ENCODE measurements around the gene B3GALT6.
A peak's percentile ranks its signal among the peaks of the same experiment; 100 is the strongest.
"Not testable (repeated sequence)": the region's sequence is repeated elsewhere in the genome, so short reads cannot be mapped to it uniquely, and the experiment has no call there.

The B3GALT6 gene

DNA sequence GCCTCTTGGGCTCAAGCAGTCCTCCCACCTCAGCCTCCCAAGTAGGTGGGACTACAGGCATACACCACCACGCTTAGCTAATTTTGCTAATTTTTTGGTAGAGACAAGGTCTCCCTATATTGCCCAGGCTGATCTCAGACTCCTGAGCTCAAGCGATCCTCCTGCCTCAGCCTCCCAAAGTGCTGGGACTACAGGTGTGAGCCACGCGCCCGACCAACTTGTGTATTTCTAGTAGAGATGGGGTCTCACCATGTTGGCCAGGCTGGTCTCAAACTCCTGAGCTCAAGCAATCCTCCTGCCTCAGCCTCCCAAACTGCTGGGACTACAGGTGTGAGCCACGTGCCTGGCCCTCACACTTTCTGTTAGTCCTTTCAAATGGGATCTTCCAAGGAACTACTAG is 36.3 kb upstream of the B3GALT6 start:
- H3K4me1 ChIP-seq (ENCODE audit: control insufficient read depth, insufficient read depth, low read length, poor library complexity, severe bottlenecking); H3K4me3 ChIP-seq (ENCODE audit: insufficient read depth, low read depth, low read length, poor library complexity, severe bottlenecking); H3K36me3 ChIP-seq (ENCODE audit: control insufficient read depth, insufficient read depth, low read length); H3K27ac ChIP-seq (ENCODE audit: insufficient read depth, low read length, poor library complexity, severe bottlenecking); H3K27me3 ChIP-seq (replicated peaks; ENCODE audit: control insufficient read depth, insufficient read depth, low read length, poor library complexity, severe bottlenecking); H3K9me3 ChIP-seq (ENCODE audit: control insufficient read depth, low read length); DNase-seq: not testable (repeated sequence)

DNA sequence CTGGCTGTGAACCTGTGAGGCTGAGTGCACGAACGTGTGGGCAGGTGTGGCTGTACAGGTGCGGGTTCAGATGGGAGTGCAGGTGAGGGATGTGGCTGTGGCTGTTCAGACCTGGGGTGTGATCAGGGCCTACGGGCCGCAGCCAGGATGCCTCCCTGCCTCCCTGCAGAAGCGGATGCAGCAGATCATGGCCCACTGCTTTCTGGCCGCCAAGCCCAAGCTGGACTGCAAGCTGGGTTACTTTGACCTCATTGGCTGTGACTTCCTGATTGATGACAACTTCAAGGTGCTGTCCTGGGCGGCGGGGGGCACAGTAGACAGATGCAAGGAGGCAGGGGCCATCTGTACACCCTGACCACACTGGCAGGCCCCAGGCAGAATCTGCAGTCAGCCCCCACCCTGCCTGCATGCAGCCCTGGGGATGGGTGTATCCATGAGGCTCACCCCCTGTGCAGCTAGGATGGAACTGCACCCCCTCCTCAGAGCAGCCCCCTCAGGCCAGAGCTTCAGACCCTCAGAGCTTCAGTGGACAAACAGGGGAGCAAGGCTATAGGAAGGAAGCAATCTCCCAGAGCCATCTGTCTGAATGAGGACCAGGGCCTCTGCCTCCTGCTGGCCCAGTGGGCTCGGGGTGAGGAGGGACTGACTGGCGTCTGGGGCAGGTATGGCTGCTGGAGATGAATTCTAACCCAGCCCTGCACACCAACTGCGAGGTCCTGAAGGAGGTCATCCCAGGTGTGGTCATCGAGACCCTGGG is 35.4 kb upstream of the B3GALT6 start:
- peaks cover 7% of the 10 kb centered on the region for H3K4me1 ChIP-seq (ENCODE audit: control insufficient read depth, insufficient read depth, low read length, poor library complexity, severe bottlenecking)
- no peak for DNase-seq
- no peak overlapping the region for H3K27ac ChIP-seq (ENCODE audit: insufficient read depth, low read length, poor library complexity, severe bottlenecking)
- H3K9me3 ChIP-seq (ENCODE audit: control insufficient read depth, low read length): no peaks in the 10 kb centered on the region
- H3K36me3 ChIP-seq (ENCODE audit: control insufficient read depth, insufficient read depth, low read length): no peaks in the 10 kb centered on the region
- no peaks in the 10 kb centered on the region for H3K27me3 ChIP-seq (replicated peaks; ENCODE audit: control insufficient read depth, insufficient read depth, low read length, poor library complexity, severe bottlenecking)
- H3K4me3 ChIP-seq (ENCODE audit: insufficient read depth, low read depth, low read length, poor library complexity, severe bottlenecking): no peak overlapping the region

DNA sequence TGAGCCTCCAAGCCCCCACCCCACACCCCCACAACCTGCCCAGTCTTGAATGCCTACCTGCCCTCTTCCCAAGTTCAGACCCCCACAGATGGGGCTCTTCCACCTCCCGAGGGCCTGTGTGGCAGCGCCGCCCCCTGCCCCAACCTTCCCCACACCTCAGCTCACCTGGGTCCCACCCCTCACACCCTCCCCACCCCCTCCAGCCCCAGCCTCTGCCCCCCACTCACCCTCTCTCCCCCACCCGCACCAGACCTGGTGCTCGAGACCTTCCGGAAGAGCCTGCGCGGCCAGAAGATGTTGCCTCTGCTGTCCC is 34.9 kb upstream of the B3GALT6 start:
- H3K9me3 ChIP-seq (ENCODE audit: control insufficient read depth, low read length): no peaks in the 10 kb centered on the region
- no peaks in the 10 kb centered on the region for H3K36me3 ChIP-seq (ENCODE audit: control insufficient read depth, insufficient read depth, low read length)
- H3K4me3 ChIP-seq (ENCODE audit: insufficient read depth, low read depth, low read length, poor library complexity, severe bottlenecking): no peak overlapping the region
- H3K27ac ChIP-seq (ENCODE audit: insufficient read depth, low read length, poor library complexity, severe bottlenecking): no peak overlapping the region
- H3K4me1 ChIP-seq (ENCODE audit: control insufficient read depth, insufficient read depth, low read length, poor library complexity, severe bottlenecking): peaks cover 7% of the 10 kb centered on the region
- DNase-seq: no peak
- H3K27me3 ChIP-seq (replicated peaks; ENCODE audit: control insufficient read depth, insufficient read depth, low read length, poor library complexity, severe bottlenecking): no peaks in the 10 kb centered on the region

DNA sequence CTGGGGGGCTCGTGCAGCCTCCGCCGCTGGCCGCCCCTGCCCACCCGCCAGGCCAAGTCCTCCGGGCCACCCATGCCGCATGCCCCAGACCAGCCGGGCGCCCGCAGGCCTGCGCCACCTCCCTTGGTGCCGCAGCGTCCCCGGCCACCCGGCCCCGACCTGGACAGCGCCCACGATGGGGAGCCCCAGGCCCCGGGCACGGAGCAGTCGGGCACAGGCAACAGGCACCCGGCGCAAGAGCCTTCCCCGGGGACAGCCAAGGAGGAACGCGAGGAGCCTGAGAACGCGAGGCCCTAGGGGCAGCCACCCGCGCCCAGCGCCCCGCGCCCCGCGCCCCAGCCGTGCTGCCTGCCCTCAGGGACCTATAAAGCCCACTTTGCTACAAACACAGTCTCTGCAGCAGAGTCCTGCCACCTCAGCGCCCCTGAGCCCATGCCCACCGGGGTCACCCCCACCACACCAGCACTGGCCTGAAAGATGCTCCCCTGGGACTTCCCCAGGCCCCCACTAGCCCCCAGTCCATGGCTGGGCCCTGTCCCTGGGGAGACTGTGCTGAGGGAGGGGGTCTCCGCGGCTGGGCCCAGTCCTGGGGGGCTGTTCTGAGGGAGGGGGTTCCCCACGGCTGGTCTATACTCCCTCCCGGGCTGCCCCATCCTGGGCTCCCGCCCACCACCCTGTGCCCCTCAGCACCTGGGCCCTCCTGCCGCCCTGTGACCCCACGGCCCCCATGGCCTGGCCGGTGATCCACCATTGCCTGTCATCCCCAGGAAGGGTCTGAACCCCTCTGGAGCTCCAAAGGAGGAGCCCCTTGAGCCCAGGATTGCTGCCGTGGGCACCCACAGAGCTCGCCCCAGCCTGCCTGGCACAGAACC is 34.2 kb upstream of the B3GALT6 start:
- peaks cover 7% of the 10 kb centered on the region for H3K4me1 ChIP-seq (ENCODE audit: control insufficient read depth, insufficient read depth, low read length, poor library complexity, severe bottlenecking)

DNA sequence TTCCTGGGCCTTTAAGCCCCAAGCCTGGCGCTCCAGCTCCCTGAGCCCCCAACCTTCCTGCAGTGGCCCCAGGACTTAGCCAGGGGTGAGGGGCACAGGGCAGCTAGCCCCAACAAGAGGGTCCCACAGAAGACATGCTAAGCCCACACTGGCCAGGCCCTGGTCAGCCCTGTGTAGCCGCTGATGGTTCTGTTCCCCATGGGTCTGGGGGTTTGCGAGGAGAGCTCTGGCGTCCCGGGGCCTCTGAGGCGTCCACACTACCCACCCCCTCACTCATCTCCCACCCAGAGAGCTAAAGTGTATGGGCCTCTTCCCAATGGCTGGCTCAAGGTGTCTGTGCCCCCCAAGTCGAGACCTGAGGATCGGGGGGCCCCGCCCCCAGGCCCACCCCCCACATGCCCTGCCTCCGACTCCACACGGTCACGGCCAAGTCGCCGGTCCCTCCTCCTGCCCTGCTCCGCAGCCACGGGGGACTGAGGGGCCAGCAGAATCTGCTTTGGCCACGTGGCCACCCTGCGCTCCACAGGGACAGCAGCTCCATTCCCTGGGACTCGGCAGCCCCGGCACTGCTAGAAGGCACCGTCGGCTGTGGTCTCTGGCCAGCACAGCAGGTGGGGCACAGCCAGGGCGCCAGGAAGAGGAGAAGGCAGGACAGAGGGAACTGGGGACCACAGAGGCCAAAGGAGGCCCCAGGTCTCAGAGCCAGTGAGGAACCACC is 33.5 kb upstream of the B3GALT6 start:
- Histone ChIP-seq H3K27ac (ENCODE audit: insufficient read depth, low read length, poor library complexity, severe bottlenecking) (no peak overlapping the region), H3K4me1 (ENCODE audit: control insufficient read depth, insufficient read depth, low read length, poor library complexity, severe bottlenecking) (peaks cover 7% of the 10 kb centered on the region), H3K36me3 (ENCODE audit: control insufficient read depth, insufficient read depth, low read length) (no peaks in the 10 kb centered on the region), H3K27me3 (replicated peaks; ENCODE audit: control insufficient read depth, insufficient read depth, low read length, poor library complexity, severe bottlenecking) (no peaks in the 10 kb centered on the region), H3K4me3 (ENCODE audit: insufficient read depth, low read depth, low read length, poor library complexity, severe bottlenecking) (no peak overlapping the region), H3K9me3 (ENCODE audit: control insufficient read depth, low read length) (no peaks in the 10 kb centered on the region)
- DNase-seq: no peak

More for the DNA sequence above, 34.2 kb upstream of the B3GALT6 start:
- Histone ChIP-seq H3K9me3 (ENCODE audit: control insufficient read depth, low read length) (no peaks in the 10 kb centered on the region), H3K4me3 (ENCODE audit: insufficient read depth, low read depth, low read length, poor library complexity, severe bottlenecking) (no peak overlapping the region), H3K36me3 (ENCODE audit: control insufficient read depth, insufficient read depth, low read length) (no peaks in the 10 kb centered on the region), H3K27ac (ENCODE audit: insufficient read depth, low read length, poor library complexity, severe bottlenecking) (no peak overlapping the region), H3K27me3 (replicated peaks; ENCODE audit: control insufficient read depth, insufficient read depth, low read length, poor library complexity, severe bottlenecking) (no peaks in the 10 kb centered on the region)
- DNase-seq: no peak

DNA sequence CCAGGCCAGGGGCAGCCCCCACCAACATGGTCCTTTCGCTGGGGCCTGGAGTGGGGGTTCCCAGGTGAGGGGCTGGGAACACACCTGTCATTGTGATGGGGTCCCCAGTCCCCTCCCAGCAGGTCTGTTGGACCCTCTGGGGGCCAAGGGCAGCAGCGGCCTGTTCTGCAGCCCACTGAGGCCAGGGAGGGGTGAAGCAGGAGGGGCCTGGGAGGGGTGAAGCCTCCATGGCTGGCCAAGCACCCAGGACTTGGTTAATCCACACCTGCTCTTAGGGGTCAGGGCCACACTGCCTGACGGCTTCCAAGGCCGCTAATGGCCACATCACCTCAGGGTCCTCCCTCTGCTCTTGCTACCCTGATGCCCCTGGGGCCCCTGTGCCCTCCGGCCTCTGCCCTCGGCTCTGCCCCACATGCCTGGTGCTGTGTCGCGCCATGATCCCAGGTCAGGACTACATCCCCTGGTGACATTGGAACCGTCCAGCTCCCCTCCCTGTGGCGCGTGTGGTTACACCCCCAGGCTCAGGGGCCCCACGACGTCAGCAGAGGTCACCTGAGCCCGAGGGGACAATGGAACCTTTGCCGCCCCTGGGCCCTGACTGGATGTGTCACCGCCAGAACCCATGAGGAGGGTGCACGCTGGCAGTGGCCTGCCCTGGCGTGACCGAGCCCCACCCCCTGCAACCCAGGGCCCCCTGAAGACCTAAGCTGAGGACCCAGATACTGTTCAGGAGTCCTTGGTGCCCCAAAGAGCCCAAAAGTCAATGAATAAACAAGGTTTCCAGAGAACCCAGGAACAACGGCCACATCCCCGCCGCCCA is 32.7 kb upstream of the B3GALT6 start:
- H3K36me3 ChIP-seq (ENCODE audit: control insufficient read depth, insufficient read depth, low read length): no peaks in the 10 kb centered on the region
- H3K4me3 ChIP-seq (ENCODE audit: insufficient read depth, low read depth, low read length, poor library complexity, severe bottlenecking): no peak overlapping the region
- no peak for DNase-seq
- no peaks in the 10 kb centered on the region for H3K27me3 ChIP-seq (replicated peaks; ENCODE audit: control insufficient read depth, insufficient read depth, low read length, poor library complexity, severe bottlenecking)
- H3K4me1 ChIP-seq (ENCODE audit: control insufficient read depth, insufficient read depth, low read length, poor library complexity, severe bottlenecking): peaks cover 7% of the 10 kb centered on the region
- no peaks in the 10 kb centered on the region for H3K9me3 ChIP-seq (ENCODE audit: control insufficient read depth, low read length)
- H3K27ac ChIP-seq (ENCODE audit: insufficient read depth, low read length, poor library complexity, severe bottlenecking): no peak overlapping the region

DNA sequence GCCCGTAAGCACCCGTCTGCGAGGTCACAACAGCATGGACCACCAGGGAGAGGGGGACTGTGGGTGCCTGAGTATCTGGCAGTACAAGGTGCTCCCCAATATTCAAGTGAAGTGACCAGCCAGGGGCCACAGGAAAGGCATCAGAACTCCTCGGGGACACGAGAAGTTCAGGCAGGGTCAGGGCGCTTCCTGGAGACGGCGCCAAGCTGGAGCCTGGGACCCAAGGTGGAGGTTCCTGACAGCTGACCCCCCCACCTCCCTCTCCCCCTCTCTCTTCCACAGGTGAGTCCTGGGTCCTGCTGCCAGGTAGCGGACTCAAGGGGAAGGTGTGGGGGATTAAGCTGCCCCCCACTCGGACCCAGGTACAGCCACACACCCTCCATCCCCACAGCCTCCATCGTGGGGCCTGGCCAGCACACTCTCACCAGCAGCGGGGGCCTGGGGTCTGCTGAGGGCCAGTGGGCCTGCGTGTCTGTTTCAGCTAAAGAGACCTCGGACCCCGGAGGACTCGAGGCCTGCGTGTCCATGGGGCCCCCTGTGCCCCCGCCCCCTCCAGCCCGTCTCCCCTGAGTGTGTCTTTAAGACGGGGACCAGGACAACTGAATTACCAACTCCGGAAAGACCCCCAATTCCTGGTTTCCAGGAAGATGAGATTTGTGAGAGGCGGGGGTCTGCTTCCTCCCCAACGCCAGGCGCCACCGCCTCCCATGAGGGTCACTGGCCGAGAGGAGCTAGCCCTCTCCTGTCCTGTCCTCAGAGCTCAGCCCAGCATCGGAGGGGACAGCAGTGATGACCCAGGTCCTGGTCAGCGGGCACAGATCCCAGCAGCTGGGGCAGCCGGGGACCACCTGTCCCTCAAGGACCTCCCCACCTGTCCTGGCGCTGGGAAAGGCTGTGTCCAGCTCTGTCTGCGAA is 31.8 kb upstream of the B3GALT6 start:
- H3K36me3 ChIP-seq (ENCODE audit: control insufficient read depth, insufficient read depth, low read length): no peaks in the 10 kb centered on the region
- H3K27ac ChIP-seq (ENCODE audit: insufficient read depth, low read length, poor library complexity, severe bottlenecking): peak overlapping the region; percentile 74
- H3K4me3 ChIP-seq (ENCODE audit: insufficient read depth, low read depth, low read length, poor library complexity, severe bottlenecking): peak overlapping the region; percentile 46
- H3K9me3 ChIP-seq (ENCODE audit: control insufficient read depth, low read length): no peaks in the 10 kb centered on the region
- H3K4me1 ChIP-seq (ENCODE audit: control insufficient read depth, insufficient read depth, low read length, poor library complexity, severe bottlenecking): peaks cover 11% of the 10 kb centered on the region
- no peak for DNase-seq
- no peaks in the 10 kb centered on the region for H3K27me3 ChIP-seq (replicated peaks; ENCODE audit: control insufficient read depth, insufficient read depth, low read length, poor library complexity, severe bottlenecking)

DNA sequence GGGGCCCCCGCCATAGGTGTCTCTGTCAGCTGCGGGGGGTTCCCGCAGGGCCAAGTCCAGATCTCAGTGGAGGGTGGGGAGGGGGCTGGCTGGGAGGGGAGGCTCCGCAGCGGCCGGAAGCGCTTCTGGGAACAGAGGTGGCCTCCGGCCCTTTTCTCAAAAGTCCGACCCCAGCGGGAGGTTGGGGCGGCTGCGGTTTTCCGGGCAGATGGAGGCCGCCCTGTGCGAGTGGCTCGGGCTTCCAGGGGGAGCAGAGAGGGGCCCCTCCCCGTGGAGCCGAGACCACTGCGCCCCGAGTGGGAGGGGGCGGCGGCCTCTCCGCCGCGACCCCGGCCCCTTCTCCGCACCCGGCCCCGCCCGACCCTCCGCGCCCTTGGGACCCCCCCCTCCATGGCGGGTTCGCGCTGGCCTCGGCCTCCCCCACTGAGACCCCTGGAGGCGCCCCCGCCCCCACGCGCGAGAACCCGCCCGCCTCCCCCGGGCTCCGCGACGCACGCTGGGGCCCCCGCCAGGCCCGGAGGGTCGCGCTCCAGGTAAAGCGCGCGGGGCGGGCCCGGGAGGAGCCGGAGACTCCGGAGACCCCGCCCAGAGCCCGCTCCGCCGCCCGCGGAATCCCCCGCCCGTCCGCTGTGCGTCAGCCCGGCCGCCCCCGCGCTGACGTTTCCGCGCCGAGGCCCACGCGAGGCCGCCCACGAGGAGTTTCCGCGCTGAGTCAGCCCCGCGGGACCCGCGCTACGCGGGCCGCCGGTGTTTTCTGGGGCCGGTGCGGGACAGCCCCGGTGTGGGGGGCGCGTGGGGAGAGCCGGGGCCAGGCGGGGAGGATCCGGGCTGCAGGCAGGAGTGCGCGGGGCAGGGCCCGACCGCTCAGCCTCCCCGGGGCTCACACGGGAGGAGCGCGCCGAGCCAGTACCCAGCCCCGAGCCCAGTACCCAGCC is 30.9 kb upstream of the B3GALT6 start:
- Histone ChIP-seq H3K4me1 (ENCODE audit: control insufficient read depth, insufficient read depth, low read length, poor library complexity, severe bottlenecking) (peaks cover 20% of the 10 kb centered on the region), H3K36me3 (ENCODE audit: control insufficient read depth, insufficient read depth, low read length) (no peaks in the 10 kb centered on the region), H3K27me3 (replicated peaks; ENCODE audit: control insufficient read depth, insufficient read depth, low read length, poor library complexity, severe bottlenecking) (no peaks in the 10 kb centered on the region), H3K27ac (ENCODE audit: insufficient read depth, low read length, poor library complexity, severe bottlenecking) (peak overlapping the region; percentile 74), H3K9me3 (ENCODE audit: control insufficient read depth, low read length) (no peaks in the 10 kb centered on the region), H3K4me3 (ENCODE audit: insufficient read depth, low read depth, low read length, poor library complexity, severe bottlenecking) (peak overlapping the region; percentile 46)
- DNase-seq: peak; percentile 84 to 89 (median 86)
